Breast epithelium (tissue), 3 donors: ENCODE results near the gene CELF5.

ENCODE experiments used
- POLR2A ChIP-seq: fragments of 450-650 bp; IDR thresholded peaks from one replicate; pipeline ENCODE4 v1.6.1; 2016; ENCODE audit warnings: antibody characterized with exemption, mild to moderate bottlenecking, moderate library complexity
- TF ChIP-seq, protein P1 (sequence below), 3 donors: fragments of 450-650 bp; IDR thresholded peaks; one replicate each; pipeline ENCODE4 v1.5.1; 2016 to 2017; ENCODE audit warnings: antibody characterized with exemption in 3 of 3, mild to moderate bottlenecking in 3 of 3, moderate library complexity in 3 of 3

DNA sequence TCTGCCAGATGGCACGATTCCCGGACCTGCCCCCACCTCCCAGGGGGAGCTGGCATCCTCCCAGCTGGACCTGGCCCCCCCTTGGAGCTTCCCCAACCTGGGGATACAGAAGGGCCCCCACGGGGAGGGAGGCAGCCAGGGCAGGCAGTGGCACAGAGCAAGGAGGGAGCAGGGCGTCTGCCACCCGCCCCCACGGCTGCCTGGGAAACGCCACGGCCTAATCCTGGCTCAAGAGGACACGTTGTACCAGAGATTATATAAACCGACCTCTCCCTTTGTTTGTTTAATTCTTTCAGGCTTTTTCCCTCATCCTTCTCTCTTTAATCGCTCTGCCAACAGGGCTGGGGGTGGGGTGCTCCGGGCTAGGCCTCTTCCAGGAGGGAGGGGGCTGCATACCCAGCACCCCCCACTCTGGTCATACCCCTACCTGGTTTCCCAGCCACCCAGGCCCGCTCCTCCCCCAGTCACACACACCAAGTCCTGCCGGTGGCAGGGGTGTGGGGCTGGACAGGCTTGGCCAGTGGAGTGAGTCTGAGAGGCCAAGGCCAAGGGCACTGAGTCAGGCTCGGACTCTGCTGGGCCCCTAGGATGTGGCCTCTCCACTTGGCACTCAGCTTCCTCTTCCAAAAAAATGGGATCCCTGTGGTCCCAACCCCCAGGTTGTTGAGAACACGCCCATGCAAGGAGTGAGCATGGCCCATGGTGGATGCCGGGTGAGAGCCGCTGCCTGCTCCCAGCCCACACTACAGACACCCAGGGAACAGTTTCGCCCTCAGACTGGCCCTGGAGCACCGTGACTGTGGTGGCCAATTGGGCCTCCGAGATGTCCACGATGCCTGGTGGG is 112.4 kb downstream of the CELF5 start:
- TF ChIP-seq POLR2A, result peak; percentile 13
- TF ChIP-seq, protein P1, sequence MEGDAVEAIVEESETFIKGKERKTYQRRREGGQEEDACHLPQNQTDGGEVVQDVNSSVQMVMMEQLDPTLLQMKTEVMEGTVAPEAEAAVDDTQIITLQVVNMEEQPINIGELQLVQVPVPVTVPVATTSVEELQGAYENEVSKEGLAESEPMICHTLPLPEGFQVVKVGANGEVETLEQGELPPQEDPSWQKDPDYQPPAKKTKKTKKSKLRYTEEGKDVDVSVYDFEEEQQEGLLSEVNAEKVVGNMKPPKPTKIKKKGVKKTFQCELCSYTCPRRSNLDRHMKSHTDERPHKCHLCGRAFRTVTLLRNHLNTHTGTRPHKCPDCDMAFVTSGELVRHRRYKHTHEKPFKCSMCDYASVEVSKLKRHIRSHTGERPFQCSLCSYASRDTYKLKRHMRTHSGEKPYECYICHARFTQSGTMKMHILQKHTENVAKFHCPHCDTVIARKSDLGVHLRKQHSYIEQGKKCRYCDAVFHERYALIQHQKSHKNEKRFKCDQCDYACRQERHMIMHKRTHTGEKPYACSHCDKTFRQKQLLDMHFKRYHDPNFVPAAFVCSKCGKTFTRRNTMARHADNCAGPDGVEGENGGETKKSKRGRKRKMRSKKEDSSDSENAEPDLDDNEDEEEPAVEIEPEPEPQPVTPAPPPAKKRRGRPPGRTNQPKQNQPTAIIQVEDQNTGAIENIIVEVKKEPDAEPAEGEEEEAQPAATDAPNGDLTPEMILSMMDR (IDR thresholded peaks at IDR 0.05), result peak in 1 of 3 donors; percentile 7
